NCI-H526 (cell line): ENCODE measurements around the gene SUCLG2.
A peak's percentile ranks its signal among the peaks of the same experiment; 100 is the strongest.

ENCODE experiments used
- DNase-seq, 2 experiments: peaks; one replicate each; lab custom pipeline; 2025; lab: John Stamatoyannopoulos, UW

The SUCLG2 gene, protein sequence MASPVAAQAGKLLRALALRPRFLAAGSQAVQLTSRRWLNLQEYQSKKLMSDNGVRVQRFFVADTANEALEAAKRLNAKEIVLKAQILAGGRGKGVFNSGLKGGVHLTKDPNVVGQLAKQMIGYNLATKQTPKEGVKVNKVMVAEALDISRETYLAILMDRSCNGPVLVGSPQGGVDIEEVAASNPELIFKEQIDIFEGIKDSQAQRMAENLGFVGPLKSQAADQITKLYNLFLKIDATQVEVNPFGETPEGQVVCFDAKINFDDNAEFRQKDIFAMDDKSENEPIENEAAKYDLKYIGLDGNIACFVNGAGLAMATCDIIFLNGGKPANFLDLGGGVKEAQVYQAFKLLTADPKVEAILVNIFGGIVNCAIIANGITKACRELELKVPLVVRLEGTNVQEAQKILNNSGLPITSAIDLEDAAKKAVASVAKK

DNA sequence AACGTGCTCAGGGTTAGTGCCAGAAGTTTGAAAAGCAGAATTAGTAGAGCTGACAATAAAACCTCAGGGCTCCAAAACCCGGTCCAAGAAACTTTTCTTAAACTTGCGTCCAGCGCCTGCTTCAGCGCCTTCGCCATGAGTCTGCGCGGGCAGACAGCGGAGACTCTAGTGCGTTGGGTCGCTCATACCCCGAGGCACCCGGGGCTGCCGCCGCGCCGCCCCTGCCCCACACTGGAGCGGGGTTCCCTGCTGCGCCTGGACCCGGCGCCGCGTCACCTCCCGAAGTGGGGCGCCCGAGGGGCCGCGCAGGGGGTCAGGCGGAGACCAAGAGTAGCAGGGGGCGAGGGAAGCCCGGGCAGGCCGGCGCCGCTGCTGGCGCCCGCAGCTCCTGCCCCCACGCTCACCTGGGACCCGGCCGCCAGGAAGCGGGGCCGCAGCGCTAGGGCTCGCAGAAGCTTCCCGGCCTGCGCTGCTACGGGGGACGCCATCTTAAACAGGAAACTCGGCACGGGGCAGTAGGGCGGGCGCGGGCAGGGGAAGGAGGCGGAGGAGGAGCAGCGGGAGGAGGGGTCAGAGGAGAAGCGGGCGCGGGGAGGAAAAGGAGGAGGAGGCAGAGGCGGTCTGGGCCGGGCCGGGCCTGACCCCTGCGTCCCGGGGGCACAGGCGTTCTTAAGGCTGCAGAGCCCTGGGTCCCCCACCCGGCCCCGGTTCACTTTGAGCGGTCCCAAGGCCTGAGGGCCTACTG is at the start of gene SUCLG2:
Gene SUCLG2 (minus strand): TSS at position 514 of the 745 bp plus-strand sequence. CDS start 26 bp downstream, at position 488.
- DNase-seq: peak; percentile 20 to 83

DNA sequence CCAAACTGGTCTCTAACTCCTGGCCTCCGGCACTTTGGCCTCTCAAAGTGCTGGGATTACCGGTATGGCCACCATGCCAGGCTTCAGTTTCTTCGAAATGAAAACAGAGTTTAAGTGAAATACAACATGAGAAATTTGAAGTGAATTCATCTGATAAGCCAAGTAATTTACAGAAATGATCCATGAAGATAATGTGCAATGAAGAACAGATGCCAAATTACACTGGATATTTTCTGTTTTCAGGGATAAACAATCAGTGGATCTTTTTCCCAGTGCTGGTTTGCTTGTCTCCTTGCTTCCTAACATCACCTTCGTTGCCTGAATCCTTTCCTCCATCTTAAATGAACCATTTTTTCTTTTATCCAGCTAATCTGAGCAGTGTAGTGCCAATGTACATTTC is 46.2 kb upstream of the SUCLG2 start:
- DNase-seq: no peak

DNA sequence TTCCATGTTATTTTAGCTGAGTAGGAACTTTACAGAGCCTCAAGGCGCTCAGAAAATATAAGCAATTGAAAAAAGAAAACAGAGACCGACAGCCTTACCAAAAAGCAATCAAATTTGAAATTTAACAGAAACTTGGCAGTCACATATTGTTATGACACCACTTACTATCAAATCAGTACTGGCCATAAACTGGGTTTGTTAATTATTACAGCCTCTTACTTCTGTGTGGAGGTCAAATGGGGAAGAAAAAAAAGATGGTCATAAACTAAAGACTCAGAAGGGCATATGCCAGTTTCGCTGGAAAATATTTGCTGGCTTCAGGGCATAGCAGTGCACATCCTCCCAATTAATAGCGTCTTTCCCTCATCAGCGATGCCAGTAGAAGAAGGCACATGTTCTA is 45.5 kb upstream of the SUCLG2 start:
- no peak for DNase-seq

DNA sequence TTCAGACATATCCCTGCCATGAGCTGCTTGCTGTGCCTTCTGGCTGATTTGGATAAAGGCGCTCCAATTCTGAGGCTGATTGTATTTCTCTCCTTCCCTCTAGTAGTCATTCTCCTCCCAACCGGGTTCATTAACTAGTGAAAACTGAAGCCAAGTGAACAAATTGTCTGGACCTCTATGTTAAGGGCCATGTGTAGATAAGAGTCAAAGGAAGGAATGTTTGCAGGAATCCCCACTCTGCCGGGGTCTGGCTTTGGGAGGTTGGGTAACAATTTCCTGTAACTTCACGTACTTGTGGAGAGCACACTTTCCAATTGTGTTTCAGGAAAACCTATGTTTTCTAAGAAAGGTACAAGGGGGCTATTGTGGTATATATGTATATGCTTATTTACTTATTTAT is 38.2 kb upstream of the SUCLG2 start:
- no peak for DNase-seq

DNA sequence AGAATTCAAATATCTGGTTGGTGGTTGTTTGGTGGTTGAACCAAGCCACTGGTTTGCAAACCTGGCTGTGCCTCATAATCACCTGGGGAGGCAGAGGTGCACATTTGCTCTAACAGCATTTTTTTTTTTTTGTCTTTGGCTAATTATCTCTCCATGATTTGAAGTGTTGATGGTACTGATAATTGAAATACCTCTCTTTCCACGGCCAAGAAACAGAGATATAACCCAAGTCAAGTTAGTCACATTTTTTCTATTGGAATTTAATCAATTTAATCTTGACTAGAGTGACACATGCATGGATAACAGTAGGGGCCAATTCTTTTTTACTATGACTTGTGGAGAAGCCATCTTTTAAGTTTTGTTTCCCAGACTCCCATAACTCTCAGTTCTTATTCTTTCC is 37.5 kb upstream of the SUCLG2 start:
- DNase-seq: no peak

DNA sequence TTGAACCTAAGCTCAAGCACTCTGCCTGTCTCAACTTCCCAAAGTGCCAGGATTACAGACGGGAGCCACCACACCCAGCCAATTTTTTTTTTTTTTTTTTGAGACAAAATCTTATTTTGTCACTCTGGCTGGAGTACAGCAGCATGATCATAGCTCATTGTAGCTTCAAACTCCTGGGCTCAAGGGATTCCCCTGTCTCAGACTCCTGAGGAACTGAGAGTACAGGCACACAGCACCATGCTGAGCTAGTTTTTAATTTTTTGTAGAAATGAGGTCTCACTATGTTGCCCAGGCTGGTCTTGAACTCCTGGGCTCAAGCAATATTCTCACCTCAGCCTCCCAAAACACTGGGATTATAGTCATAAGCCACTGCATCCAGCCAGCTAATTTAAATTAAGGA is 36.8 kb upstream of the SUCLG2 start:
- no peak for DNase-seq

DNA sequence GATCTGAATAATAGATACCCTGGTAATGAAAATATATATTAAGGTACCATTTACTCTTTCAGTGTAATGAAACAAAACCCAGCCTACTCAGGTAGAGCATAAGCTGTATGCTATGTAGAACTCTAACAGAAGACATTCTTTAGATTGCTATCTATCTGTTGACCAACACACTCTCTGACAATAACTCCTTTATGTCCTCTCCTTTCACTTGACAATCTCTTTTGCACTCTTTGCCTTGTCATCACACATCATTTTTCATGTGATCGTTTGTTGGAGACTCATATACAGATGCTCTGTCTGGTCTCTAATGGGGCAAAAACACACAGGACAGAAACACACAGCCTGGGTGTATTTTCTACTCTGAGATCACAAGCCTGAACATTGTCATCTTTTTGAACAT is 35.4 kb upstream of the SUCLG2 start:
- no peak for DNase-seq

DNA sequence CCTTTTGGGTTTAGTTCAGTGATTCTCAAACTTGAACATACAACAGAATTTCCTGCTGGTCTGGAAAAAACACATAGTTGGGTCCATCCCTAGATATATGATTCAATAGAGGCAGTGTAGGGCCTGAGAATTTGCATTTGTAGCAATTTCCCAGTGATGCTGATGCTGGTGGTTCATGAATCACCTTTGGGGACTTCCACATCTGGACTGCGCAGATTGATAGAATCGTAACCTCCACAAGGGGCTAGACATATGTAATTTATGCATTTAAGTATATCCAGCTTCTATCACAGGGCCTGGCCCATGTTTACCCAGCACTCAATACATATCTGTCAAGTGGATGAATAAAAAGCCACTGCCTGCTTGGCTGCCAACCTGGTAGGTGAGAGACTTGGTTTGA is 33.8 kb upstream of the SUCLG2 start:
- DNase-seq: no peak

DNA sequence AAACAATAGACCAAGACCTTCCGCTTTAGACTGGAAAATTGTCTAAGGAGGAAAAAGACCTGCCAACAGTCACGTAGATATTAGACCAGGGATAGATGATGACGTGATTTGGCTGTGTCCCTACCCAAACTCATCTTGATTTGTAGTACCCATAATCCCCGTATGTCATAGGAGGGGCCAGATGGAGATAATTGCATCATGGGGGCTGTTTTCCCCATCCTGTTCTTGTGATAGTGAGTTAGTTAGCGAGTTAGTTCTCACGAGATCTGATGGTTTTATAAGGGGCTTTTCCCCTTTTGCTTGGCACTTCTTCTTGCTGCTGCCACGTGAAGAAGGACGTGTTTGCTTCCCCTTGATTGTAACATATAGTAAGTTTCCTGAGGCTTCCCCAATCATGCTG is 31.7 kb upstream of the SUCLG2 start:
- no peak for DNase-seq

DNA sequence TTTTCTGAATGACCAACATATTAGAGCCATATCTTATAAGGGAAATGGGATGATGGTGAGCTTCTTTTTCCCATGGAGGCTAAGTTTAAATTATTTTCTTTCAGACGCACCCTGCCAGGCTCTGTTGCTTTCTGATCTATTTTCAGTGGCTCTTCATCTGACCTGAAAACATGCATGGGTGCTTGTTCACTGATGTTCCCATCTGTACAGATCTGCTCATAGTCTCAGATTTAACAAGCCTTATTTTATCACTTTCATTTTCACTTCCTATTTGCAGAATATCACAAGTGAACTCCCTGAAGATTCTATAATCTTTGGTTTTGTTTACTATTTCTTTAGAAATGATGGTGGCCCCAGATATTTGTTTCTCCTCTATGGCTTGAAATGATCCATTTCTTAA is 31.1 kb upstream of the SUCLG2 start:
- no peak for DNase-seq

DNA sequence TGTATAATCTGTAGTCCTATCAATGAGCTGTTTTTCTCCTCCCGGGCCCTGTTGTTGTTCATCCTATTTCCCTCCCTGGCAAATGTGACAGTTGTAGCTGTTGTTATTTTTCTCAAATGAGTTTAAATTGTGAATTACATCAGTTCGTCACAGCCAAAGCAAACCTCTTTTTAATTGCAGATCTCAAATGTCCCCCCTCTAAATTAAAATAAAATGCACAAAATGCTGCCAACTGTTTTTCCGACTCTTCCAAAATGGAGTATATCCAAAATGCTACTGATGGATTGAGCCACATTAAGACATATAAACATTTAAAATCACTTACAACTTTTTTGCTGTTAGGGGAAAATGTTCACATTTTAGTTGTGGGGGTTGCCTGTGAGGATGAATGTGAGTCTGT is 29.8 kb upstream of the SUCLG2 start:
- DNase-seq: no peak

DNA sequence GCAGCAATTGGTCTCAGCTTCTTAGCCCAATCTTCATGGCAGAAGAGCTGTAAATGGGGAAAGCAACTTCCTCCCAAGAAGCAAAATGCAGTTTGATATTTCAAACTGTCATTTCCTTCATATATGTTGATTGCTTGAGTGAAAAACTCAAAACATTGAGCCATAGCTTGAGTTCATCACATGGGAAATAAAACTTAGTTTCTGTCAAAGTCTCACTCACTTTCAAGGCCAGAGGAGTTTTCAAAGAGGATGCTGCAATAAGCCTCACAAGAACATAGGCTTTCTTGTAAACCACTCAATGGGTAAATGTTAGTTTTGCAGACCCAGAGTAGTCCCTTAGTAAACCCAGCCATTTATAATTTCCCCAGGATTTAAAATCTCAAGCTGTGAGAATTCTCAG is 29.1 kb upstream of the SUCLG2 start:
- DNase-seq: no peak

DNA sequence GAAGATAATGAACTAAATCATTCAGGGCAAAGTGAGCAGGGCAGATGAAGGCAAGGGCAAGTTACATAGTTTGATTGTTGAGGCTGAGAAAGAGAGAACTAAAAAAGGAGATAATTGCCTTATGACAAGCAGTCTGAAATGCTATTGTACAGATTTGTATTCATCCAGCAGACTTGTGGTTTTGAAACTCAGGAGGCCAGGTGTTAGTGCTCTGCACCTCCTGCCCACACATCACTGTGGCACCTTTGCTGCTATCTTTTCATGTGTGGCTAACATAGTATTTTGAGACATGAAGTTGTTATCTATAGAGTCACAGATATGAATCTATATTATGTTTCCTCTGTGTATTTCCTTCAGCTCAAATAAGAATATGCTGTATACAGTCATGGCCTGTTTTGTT is 24.3 kb upstream of the SUCLG2 start:
- no peak for DNase-seq

DNA sequence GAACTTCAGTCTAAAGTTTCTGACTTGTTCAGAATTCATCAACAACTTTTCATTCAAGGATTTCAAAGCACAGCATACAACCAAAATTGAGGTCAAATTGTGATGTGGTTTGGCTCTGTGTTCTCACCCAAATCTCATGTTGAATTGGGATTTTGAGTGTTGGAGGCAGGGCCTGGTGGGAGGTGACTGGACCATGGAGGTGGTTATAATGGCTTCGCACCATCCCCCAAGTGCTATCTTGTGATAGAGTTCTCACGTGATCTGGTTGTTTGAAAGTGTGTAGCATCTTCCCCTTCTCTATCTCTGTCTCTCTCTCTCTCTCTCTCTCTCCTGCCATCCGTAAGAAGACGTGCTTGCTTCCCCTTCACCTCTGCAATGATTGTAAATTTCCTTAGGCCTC is 19.6 kb upstream of the SUCLG2 start:
- DNase-seq: no peak

DNA sequence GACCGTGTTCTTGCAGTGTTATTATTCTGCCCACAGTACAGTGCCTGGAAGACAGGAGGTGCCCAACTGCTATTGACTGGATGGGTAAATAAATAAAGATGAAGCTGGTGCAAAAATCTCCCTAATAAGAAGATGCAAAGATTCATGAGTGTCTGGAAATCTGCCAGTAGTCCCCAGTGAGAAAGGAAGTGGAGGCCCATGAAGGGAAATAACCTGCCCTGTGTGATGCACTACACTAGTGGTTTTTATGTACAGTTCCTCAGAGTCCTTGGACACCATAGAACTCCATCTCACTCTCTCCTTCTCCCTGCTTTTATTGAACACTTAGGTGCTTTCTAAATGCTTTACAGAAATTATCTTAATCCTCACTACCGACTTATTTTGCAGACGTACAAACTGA is 8.3 kb upstream of the SUCLG2 start:
- no peak for DNase-seq

DNA sequence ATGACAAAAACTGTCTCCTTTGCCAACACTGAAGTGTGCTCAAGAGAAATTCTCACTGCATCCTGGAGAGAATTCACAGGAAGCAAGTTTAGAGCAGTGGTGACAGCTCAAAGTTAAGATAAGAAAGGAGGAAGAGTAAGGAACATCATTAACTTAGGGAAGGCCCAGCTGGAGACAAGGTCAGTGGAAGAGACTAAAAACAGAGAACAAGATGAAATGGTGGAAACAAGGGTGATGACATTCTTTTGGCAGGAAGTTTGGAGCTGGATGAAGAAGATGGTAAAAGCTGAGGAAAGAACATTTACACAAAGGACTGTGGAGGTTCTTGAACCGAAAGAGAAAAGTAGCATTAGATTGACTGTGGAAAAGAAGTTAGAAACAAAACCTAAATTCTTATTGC is 6.7 kb upstream of the SUCLG2 start:
- DNase-seq: no peak

DNA sequence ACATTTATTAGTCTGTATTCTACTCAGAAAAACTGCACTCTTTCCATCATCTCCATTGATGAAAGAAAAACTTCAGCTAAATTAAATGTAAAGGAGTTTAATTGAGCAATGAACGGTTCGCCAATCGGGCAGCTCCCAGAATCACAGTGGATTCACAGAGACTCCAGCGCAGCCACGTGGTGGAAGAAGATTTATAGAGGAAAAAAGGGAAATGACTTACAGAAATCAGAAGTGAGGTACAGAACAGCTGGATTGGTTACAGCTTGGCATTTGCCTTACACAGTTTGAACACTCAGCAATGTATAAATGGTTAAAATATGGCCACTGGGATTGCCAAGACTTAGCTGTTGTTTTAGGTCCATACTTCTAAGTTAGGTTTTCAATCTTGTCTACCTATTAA is 2.8 kb upstream of the SUCLG2 start:
- no peak for DNase-seq

DNA sequence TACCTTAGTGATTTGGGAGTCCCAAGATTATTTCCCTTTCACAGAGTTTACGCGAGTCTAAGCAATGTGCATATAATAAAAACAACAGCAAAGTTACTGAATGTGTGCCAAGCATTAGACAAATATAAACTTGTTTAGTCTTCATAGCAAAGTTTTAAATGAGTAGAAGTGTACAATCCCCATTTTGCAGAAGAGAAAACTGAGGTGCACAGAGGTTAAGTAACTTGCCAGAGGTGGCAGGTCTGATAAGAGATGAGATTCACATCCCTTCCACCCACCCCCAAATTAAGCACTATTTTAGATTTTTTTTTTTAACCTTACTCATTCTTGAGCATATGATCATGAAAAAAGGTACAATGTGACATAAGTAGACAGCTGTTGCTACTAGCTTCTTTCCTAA is 2.2 kb upstream of the SUCLG2 start:
- no peak for DNase-seq

DNA sequence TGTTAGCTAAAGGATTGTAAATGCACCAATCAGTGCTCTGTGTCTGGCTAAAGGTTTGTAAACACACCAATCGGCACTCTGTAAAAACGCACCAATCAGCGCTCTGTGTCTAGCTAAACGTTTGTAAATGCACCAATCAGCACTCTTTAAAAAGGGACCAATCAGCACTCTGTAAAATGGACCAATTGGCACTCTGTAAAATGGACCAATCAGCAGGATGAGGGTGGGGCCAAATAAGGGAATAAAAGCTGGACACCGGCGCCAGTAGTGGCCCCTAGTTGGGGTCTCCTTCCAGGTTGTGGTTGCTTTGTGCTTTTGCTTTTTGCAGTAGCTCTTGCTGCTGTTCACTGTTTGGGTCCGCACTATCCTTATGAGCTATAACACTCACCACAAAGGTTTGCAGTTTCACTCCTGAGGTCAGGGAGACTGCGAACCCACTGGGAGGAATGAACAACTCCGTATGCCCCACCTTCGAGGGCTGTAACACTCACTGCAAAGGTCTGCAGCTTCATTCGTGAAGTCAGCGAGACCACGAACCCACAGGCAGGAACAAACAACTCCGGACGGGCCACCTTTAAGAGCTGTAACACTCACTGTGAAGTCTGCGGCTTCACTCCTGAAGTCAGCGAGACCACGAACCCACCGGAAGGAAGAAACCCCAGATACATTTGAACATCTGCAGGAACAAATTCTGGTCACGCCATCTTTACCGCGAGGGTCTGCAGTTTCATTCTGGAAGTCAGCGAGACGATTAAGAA is 1.1 kb upstream of the SUCLG2 start:
- no peak for DNase-seq

DNA sequence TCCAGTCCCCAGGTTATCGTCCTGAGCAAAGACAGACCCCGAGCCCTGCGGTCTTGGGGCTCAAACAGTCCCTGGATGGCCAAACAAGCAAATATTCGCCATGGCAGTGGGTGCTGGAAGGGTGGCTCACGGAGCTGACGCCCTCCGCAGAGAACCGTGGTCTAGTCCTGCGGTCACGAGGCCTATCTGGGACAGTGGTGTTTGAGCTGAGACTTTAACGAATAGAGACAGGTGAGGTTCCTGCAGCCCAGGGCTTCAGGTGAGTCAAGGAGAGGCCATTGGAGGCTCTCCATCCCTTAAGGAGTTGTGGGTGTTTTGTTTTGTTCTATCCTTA is 399 bp upstream of the SUCLG2 start:
- peak in 1 of 2 experiments; percentile 52 for DNase-seq

DNA sequence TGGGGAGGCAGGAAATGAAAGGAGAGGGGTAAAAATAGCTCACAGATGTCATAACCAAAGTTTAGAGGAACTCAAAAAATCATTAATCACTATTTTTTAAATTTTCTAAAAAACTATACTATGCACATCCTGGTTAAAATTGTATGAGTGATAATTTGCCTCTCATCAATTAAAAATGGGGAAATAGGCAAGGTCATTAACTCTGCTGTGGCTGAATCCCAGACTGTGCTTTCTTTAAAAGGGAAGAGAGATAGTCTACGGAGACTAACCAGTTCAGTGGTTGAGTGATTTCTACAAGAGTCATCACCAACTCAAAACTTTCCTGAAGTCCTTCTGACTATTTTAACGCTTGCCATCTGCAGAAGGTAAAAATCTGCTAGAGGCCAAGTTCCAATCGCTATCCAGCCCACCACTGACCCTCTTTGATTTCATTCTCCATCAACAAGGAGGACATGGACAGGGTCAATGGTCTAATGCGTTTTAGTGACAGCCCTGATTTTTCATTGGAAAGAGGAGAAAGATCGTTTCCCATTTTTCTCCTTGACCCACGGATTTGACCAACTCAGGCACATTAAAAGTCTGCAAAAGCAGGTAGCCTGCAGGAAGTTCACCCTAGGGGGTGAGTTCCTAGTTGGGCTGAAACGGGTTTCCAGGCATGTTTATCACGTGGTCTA is 850 bp downstream of the SUCLG2 start:
- DNase-seq: no peak

DNA sequence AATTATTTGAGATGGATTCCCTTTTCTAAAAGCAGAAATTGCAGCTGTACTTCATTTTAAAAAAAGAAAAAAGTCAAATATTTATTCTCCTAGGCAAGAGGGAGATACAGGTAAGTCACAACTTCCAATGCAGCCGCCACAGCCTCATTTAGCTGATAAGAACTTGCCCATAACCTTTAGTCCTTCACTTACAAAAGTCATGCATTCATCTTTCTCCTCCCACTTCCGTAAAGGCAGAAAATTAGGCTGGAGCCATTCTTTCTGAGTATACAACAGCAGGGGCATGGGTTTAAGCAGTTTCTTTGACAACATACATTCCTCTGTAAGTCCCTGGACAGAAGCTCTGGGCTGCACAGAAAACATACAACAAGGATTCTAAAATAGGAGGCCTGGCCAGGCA is 4.3 kb downstream of the SUCLG2 start:
- no peak for DNase-seq
